BE2C (cell line): ENCODE results near the gene MAP7.

Source experiments
- DNase-seq: peaks from one replicate; pipeline ENCODE4 v3.0.0-alpha.2; 2020
- H3K27me3 ChIP-seq: fragments of 250-450 bp; sonication (Bioruptor Pico); 2 replicates; pipeline ENCODE4 v1.5.1; 2020; ENCODE audit warnings: mild to moderate bottlenecking
- H3K36me3 ChIP-seq: fragments of 250-450 bp; sonication (Bioruptor Pico); 2 replicates; pipeline ENCODE4 v1.5.1; 2020; ENCODE audit warnings: mild to moderate bottlenecking
- H3K4me1 ChIP-seq: fragments of 250-450 bp; sonication (Bioruptor Pico); 2 replicates; pipeline ENCODE4 v1.5.1; 2020
- H3K4me3 ChIP-seq: 2 replicates; pipeline ENCODE4 v1.5.1; 2011; ENCODE audit warnings: low read depth, low read length
- H3K9me3 ChIP-seq: fragments of 250-450 bp; sonication (Bioruptor Pico); 2 replicates; pipeline ENCODE4 v1.5.1; 2020
- TF ChIP-seq, protein P1 (sequence below): IDR thresholded peaks from 2 replicates; pipeline ENCODE4 v1.5.1; 2012; ENCODE audit warnings: mild to moderate bottlenecking, low read depth, low read length

The MAP7 gene

DNA sequence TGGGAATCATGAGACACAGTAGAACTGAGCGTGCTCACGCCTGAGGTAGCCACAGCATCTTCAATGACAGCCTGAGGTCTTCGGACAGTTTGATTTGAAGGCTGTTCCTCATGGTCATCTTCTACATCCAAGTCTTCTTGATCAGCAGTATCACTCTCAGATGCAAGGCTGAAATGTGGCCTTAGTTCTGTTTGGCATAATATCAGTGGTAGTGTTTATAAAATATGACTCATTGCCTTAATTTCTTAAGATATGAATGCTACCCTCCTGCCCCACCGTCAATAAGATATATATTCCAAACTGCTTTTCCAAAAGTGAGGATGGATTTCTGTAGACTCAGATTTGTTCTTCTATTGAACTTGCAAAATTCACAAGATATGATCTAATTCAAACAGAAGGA, 17.5 kb upstream of the MAP7 start:
- Histone ChIP-seq H3K36me3 (no peaks in the 10 kb centered on the region), H3K4me1 (peaks cover 11% of the 10 kb centered on the region), H3K4me3 (no peak overlapping the region), H3K9me3 (no peaks in the 10 kb centered on the region), H3K27me3 (no peaks in the 10 kb centered on the region)
- no peak for DNase-seq
- TF ChIP-seq, protein P1, sequence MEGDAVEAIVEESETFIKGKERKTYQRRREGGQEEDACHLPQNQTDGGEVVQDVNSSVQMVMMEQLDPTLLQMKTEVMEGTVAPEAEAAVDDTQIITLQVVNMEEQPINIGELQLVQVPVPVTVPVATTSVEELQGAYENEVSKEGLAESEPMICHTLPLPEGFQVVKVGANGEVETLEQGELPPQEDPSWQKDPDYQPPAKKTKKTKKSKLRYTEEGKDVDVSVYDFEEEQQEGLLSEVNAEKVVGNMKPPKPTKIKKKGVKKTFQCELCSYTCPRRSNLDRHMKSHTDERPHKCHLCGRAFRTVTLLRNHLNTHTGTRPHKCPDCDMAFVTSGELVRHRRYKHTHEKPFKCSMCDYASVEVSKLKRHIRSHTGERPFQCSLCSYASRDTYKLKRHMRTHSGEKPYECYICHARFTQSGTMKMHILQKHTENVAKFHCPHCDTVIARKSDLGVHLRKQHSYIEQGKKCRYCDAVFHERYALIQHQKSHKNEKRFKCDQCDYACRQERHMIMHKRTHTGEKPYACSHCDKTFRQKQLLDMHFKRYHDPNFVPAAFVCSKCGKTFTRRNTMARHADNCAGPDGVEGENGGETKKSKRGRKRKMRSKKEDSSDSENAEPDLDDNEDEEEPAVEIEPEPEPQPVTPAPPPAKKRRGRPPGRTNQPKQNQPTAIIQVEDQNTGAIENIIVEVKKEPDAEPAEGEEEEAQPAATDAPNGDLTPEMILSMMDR: no peak

DNA sequence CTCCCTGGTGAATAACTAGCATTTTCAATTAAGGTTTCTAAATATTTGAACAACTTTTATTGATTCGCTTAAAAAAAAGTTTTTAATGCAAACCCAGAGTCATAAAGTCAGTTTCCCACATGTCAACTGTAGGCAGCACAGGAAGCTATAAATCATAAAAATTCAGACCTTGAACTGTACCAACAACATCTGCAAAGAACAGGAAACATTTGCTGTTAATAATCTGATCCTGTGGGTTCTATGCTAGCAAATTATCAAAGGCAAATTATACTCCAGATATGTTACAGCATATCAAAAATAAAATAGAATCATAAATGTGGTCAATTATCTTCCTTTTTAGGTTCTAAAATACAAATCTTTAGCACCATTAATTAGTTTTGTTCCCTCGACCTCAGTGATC, 16.6 kb upstream of the MAP7 start:
- TF ChIP-seq, protein P1: no peak
- H3K27me3 ChIP-seq: no peaks in the 10 kb centered on the region
- peaks cover 11% of the 10 kb centered on the region for H3K4me1 ChIP-seq
- DNase-seq: no peak
- no peaks in the 10 kb centered on the region for H3K36me3 ChIP-seq
- H3K9me3 ChIP-seq: no peaks in the 10 kb centered on the region
- no peak overlapping the region for H3K4me3 ChIP-seq

DNA sequence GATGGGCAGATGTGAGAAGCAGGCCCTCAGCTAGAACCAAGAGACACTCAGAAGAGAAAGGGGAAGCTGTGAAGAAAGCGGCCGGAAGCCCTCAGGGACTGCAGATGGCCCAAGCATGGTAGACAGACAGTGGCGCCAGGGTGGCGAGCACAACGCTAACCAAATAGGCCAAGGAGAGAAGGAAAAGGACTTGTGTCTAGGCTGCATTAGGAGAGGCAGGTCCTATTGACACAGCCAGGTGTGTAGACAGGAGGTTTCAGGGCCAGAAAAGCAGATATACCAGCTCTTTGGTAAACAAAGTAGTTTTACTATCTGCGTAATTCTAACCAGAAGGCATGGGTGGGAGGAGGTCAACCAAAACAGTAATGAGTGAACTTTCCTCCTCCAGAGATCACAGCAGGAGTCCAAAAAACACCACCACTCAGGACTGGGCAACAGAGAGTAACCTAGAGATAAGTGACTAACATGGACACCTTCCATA, 15.8 kb upstream of the MAP7 start:
- Histone ChIP-seq H3K4me3 (no peak overlapping the region), H3K9me3 (no peaks in the 10 kb centered on the region), H3K4me1 (peaks cover 11% of the 10 kb centered on the region), H3K27me3 (no peaks in the 10 kb centered on the region), H3K36me3 (no peaks in the 10 kb centered on the region; the same call in 1 of the 2 replicates)
- TF ChIP-seq, protein P1: no peak
- DNase-seq: no peak

DNA sequence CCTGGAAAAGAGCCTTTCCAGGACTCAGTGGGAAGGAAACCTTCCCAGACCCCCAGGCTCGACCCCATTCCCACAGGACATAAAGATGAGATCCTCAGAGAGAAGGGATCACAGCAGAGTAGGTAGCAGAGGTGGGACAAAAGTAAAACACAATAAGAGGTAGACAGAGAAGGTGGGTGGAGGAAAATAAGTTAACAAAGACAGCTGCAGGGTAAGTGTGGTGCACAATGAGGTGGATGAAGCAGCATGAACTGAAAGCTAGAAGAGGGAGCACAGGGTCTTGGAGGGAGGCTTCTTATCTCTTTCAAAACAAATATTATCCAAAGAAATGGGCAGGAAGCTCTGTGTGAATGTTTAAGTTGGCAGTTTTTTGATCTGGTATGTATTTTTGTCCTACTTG, 14.0 kb upstream of the MAP7 start:
- Histone ChIP-seq H3K27me3 (no peaks in the 10 kb centered on the region), H3K36me3 (no peaks in the 10 kb centered on the region; the same call in 1 of the 2 replicates), H3K4me1 (peaks cover 11% of the 10 kb centered on the region), H3K4me3 (no peak overlapping the region), H3K9me3 (no peaks in the 10 kb centered on the region)
- TF ChIP-seq, protein P1: no peak
- no peak for DNase-seq

DNA sequence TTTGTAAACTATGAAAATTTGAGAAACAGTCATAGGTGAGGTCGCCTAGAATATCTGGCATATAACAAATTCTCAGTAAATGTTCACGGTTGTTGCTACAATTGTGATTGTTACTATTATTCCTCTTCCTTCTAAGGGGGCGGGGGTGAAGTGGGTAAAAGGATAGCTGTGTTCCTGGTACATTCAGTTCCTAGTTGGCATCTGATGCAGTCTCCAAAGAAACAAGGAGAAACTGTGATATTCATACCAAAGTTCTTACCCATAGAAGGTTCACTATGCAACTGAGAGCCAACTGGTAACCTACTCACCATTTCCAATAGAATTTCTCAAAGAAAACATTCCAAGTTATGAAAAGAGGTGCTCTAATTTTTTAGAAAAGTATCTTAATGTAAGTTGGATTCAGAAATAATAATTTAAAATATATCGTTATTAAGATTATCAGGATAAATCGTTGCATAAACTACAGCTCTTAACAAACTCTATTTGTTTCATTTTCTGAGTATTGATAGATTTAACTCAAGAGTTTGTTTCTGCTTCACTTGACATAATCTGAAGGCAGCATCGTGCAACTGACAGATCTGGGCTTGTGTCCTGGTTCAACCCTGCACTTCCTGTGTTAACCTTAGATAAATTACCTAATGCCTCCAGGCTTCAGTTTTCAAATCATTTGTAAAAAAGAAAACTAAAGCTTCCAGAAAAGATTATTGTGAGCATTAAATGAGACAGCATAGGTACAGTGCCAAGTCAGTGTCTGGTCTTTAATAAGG, 13.3 kb upstream of the MAP7 start:
- Histone ChIP-seq H3K4me3 (no peak overlapping the region), H3K36me3 (no peaks in the 10 kb centered on the region; the same call in 1 of the 2 replicates)

More for the DNA sequence above, 13.3 kb upstream of the MAP7 start:
- no peak for DNase-seq
- Histone ChIP-seq H3K4me1 (peaks cover 11% of the 10 kb centered on the region), H3K27me3 (no peaks in the 10 kb centered on the region), H3K9me3 (no peaks in the 10 kb centered on the region)
- TF ChIP-seq, protein P1: no peak
